ENCODE results near the gene CCNE1. TPM values are rescaled to one million over a fixed set of nuclear protein-coding genes. Genes with fewer than 3 reads are reported as not detected.

The CCNE1 gene
- total RNA-seq, 3 donors from 2014 or later (not counting 1 experiment from before 2014, with no cell fraction given), result 2.6 to 6.7 (median 2.9) TPM

GRCh38 chr19:29841209-29841558 is 29.4 kb downstream of the CCNE1 start:
- Mint-ChIP-seq H3K27ac (no peak overlapping the region), H3K27me3 (ENCODE audit: low read depth in 2 of 2) (peaks cover 6 to 19% of the 10 kb centered on the region in 2 donors), H3K9me3 (no peaks in the 10 kb centered on the region), H3K4me1 (peaks cover 10 to 11% of the 10 kb centered on the region in 2 donors), H3K36me3 (no peaks in the 10 kb centered on the region), H3K4me3 (no peak overlapping the region)
- no peak overlapping the region for H3K27ac ChIP-seq (ENCODE audit: low read length)
- H3K27me3 ChIP-seq (ENCODE audit: control insufficient read depth, insufficient read depth, low read length), result peaks cover 11% of the 10 kb centered on the region
- H3K36me3 ChIP-seq (ENCODE audit: control insufficient read depth, insufficient read depth, low read length), result no peaks in the 10 kb centered on the region
- no peak for DNase-seq
- no peaks in the 10 kb centered on the region for H3K9me3 ChIP-seq (ENCODE audit: control insufficient read depth, insufficient read depth, low read length)
- intact Hi-C loops (cut with micrococcal nuclease), result no loop called here
- H3K4me3 ChIP-seq (ENCODE audit: low read length), result no peak overlapping the region
- ATAC-seq, result no peak
- peaks cover 24% of the 10 kb centered on the region for H3K4me1 ChIP-seq (ENCODE audit: control insufficient read depth, insufficient read depth, low read length)
- TF ChIP-seq CTCF (IDR thresholded peaks at IDR 0.05), result no peak
- 95% methylated on average over 3 of the region's 3 CpGs for WGBS (ENCODE audit: insufficient coverage)

- ATAC-seq, result no peak
- Histone ChIP-seq H3K27ac (ENCODE audit: low read length) (no peak overlapping the region), H3K4me3 (ENCODE audit: low read length) (no peak overlapping the region), H3K27me3 (ENCODE audit: control insufficient read depth, insufficient read depth, low read length) (peaks cover 11% of the 10 kb centered on the region), H3K9me3 (ENCODE audit: control insufficient read depth, insufficient read depth, low read length) (no peaks in the 10 kb centered on the region), H3K36me3 (ENCODE audit: control insufficient read depth, insufficient read depth, low read length) (no peaks in the 10 kb centered on the region), H3K4me1 (ENCODE audit: control insufficient read depth, insufficient read depth, low read length) (peaks cover 24% of the 10 kb centered on the region)
- peaks cover 10 to 11% of the 10 kb centered on the region in 2 donors for H3K4me1 Mint-ChIP-seq
- H3K27ac Mint-ChIP-seq, result no peak overlapping the region
- H3K36me3 Mint-ChIP-seq, result no peaks in the 10 kb centered on the region
- 88% methylated on average over 10 of the region's 10 CpGs for WGBS (ENCODE audit: insufficient coverage)
- TF ChIP-seq CTCF (IDR thresholded peaks at IDR 0.05), result no peak
- peaks cover 6 to 19% of the 10 kb centered on the region in 2 donors for H3K27me3 Mint-ChIP-seq (ENCODE audit: low read depth in 2 of 2)
- DNase-seq, result no peak
- no peaks in the 10 kb centered on the region for H3K9me3 Mint-ChIP-seq
- H3K4me3 Mint-ChIP-seq, result no peak overlapping the region
- intact Hi-C loops (cut with micrococcal nuclease), result no loop called here
These were observed 30.0 kb downstream of the CCNE1 start for GRCh38 chr19:29841559-29842367.

GRCh38 chr19:29842471-29843179 is 30.8 kb downstream of the CCNE1 start:
- no peak for TF ChIP-seq CTCF (IDR thresholded peaks at IDR 0.05)
- Mint-ChIP-seq H3K9me3 (no peaks in the 10 kb centered on the region), H3K27ac (no peak overlapping the region), H3K27me3 (ENCODE audit: low read depth in 2 of 2) (peaks cover 12 to 26% of the 10 kb centered on the region in 2 donors), H3K4me3 (no peak overlapping the region), H3K4me1 (peaks cover 10 to 11% of the 10 kb centered on the region in 2 donors), H3K36me3 (no peaks in the 10 kb centered on the region)
- no peak overlapping the region for H3K4me3 ChIP-seq (ENCODE audit: low read length)
- ATAC-seq, result no peak
- 84% methylated on average over 10 of the region's 11 CpGs for WGBS (ENCODE audit: insufficient coverage)
- H3K36me3 ChIP-seq (ENCODE audit: control insufficient read depth, insufficient read depth, low read length), result no peaks in the 10 kb centered on the region
- peaks cover 11% of the 10 kb centered on the region for H3K27me3 ChIP-seq (ENCODE audit: control insufficient read depth, insufficient read depth, low read length)
- no peak for DNase-seq
- no peak overlapping the region for H3K27ac ChIP-seq (ENCODE audit: low read length)
- intact Hi-C loops (cut with micrococcal nuclease), result no loop called here
- no peaks in the 10 kb centered on the region for H3K9me3 ChIP-seq (ENCODE audit: control insufficient read depth, insufficient read depth, low read length)
- peaks cover 24% of the 10 kb centered on the region for H3K4me1 ChIP-seq (ENCODE audit: control insufficient read depth, insufficient read depth, low read length)

Measured in natural killer cell (primary cell).